SK-N-SH (cell line): Measurements from ENCODE around the gene ETV3L. TPM values are rescaled to one million over a fixed set of nuclear protein-coding genes. Genes with fewer than 3 reads are reported as not detected.

ENCODE experiments used
- CTCF ChIA-PET: fragments of 300-600, 350-600 bp; formaldehyde crosslinking; extraction: SDS; loops from one replicate; lab custom pipeline; 2021; lab: Yijun Ruan, JAX
- POLR2A ChIA-PET: fragments of 350-600 bp; sonication (Branson Sonifier 250); formaldehyde crosslinking; extraction: SDS; loops from one replicate; lab custom pipeline; 2020; ENCODE audit warnings: antibody characterized with exemption, inconsistent platforms; lab: Yijun Ruan, JAX
- DNase-seq: peaks from one replicate; pipeline ENCODE4 v3.0.0; 2012
- H2AFZ ChIP-seq: fragments of 200-600 bp; sonication (generic); 2 replicates; pipeline ENCODE4 v1.8.1; 2016; ENCODE audit warnings: antibody characterized with exemption, mild to moderate bottlenecking, low read depth
- H3F3A ChIP-seq: fragments of 200-600 bp; sonication (generic); replicated peaks from 2 replicates; pipeline ENCODE3; 2016; ENCODE audit warnings: antibody characterized with exemption, mild to moderate bottlenecking; ENCODE audit not compliant: insufficient read depth
- H3K27ac ChIP-seq, 2 experiments: fragments of 200-500 bp in 1 of 2; fragments of 200-600 bp in 1 of 2; sonication (Bioruptor generic) in 1 of 2; sonication (generic), shearing (Covaris generic) in 1 of 2; 2 replicates each; pipeline versions ENCODE4 v1.5.1 to v1.6.1; 2014 to 2016; ENCODE audit warnings: low read depth in 2 of 2, inconsistent platforms in 1 of 2, low read length in 1 of 2, mild to moderate bottlenecking in 1 of 2, mixed read lengths in 1 of 2
- H3K27me3 ChIP-seq: fragments of 200-600 bp; sonication (generic), shearing (Covaris generic); 2 replicates; pipeline ENCODE4 v1.6.1; 2016; ENCODE audit warnings: mixed run types; ENCODE audit not compliant: insufficient read depth
- H3K36me3 ChIP-seq, 2 experiments: fragments of 200-500 bp in 1 of 2; fragments of 200-600 bp in 1 of 2; sonication (Bioruptor generic) in 1 of 2; sonication (generic) in 1 of 2; replicated peaks in 1 of 2; 2 replicates each; pipeline versions ENCODE3 to v1.5.1; 2014 to 2016; ENCODE audit warnings: low read length in 1 of 2, mild to moderate bottlenecking in 1 of 2; ENCODE audit not compliant: insufficient read depth in 2 of 2, control insufficient read depth in 1 of 2
- H3K4me1 ChIP-seq, 2 experiments: fragments of 200-500 bp in 1 of 2; fragments of 200-600 bp in 1 of 2; sonication (Bioruptor generic) in 1 of 2; sonication (generic), shearing (Covaris generic) in 1 of 2; 2 replicates each; pipeline versions ENCODE4 v1.5.1 to v1.6.1; 2014 to 2016; ENCODE audit warnings: low read depth in 1 of 2, low read length in 1 of 2, mixed run types in 1 of 2; ENCODE audit not compliant: insufficient read depth in 2 of 2, control insufficient read depth in 1 of 2
- H3K4me2 ChIP-seq: fragments of 200-600 bp; sonication (generic), shearing (Covaris generic); 2 replicates; pipeline ENCODE4 v1.6.1; 2017; ENCODE audit warnings: mixed run types
- H3K4me3 ChIP-seq, 2 experiments: fragments of 200-500 bp in 1 of 2; fragments of 200-600 bp in 1 of 2; sonication (Bioruptor generic) in 1 of 2; sonication (generic), shearing (Covaris generic) in 1 of 2; 2 replicates each; pipeline versions ENCODE4 v1.5.1 to v1.8.1; 2014 to 2016; ENCODE audit warnings: low read depth in 2 of 2, inconsistent platforms in 1 of 2, low read length in 1 of 2, mild to moderate bottlenecking in 1 of 2, mixed read lengths in 1 of 2, moderate library complexity in 1 of 2
- H3K79me2 ChIP-seq: fragments of 200-600 bp; sonication (generic); 2 replicates; pipeline ENCODE4 v1.8.1; 2017; ENCODE audit warnings: mild to moderate bottlenecking; ENCODE audit not compliant: insufficient read depth
- H3K9ac ChIP-seq: fragments of 200-600 bp; sonication (generic); 2 replicates; pipeline ENCODE4 v1.6.1; 2017; ENCODE audit warnings: mixed run types
- H3K9me2 ChIP-seq: fragments of 200-600 bp; sonication (generic); 2 replicates; pipeline ENCODE4 v1.6.1; 2017; ENCODE audit warnings: mixed run types
- H3K9me3 ChIP-seq: fragments of 200-600 bp; sonication (generic); 2 replicates; pipeline ENCODE4 v1.6.1; 2017; ENCODE audit warnings: mixed run types, mild to moderate bottlenecking, moderate library complexity
- H4K20me1 ChIP-seq: fragments of 200-600 bp; sonication (generic); 2 replicates; pipeline ENCODE4 v1.6.1; 2017; ENCODE audit warnings: mild to moderate bottlenecking, mixed run types; ENCODE audit not compliant: insufficient read depth
- EZH2phosphoT487 ChIP-seq: fragments of 200-600 bp; sonication (generic); IDR thresholded peaks from 2 replicates; pipeline ENCODE4 v1.6.1; 2017; ENCODE audit warnings: low read depth, mixed run types, mild to moderate bottlenecking, antibody characterized with exemption, moderate library complexity, borderline replicate concordance
- FOSL2 ChIP-seq: IDR thresholded peaks from 2 replicates; pipeline ENCODE4 v1.4.0; 2012; ENCODE audit warnings: low read depth, mild to moderate bottlenecking, moderate library complexity, borderline replicate concordance
- FOXM1 ChIP-seq: IDR thresholded peaks from 2 replicates; pipeline ENCODE4 v1.4.0; 2012; ENCODE audit warnings: low read depth, mild to moderate bottlenecking
- GABPA ChIP-seq: IDR thresholded peaks from 2 replicates; pipeline ENCODE4 v1.4.0; 2012; ENCODE audit warnings: low read depth, mild to moderate bottlenecking
- MXI1 ChIP-seq: IDR thresholded peaks from 2 replicates; pipeline ENCODE4 v1.6.1; 2012; ENCODE audit warnings: mild to moderate bottlenecking, low read depth, low read length, improper control_type of control experiment
- NRF1 ChIP-seq: IDR thresholded peaks from 2 replicates; pipeline ENCODE4 v1.6.1; 2012; ENCODE audit warnings: low read depth, mild to moderate bottlenecking, low read length
- RFX5 ChIP-seq: IDR thresholded peaks from 2 replicates; pipeline ENCODE4 v1.6.1; 2012; ENCODE audit warnings: mild to moderate bottlenecking, improper control_type of control experiment, low read length
- SIN3A ChIP-seq: IDR thresholded peaks from 2 replicates; pipeline ENCODE4 v1.6.1; 2012; ENCODE audit warnings: low read depth, mild to moderate bottlenecking, low read length, moderate library complexity, borderline replicate concordance
- TAF1 ChIP-seq: IDR thresholded peaks from 2 replicates; pipeline ENCODE4 v1.6.1; 2012; ENCODE audit warnings: low read depth, mild to moderate bottlenecking, low read length, moderate library complexity, borderline replicate concordance
- WGBS: methylation state at CpG from one replicate; pipeline ENCODE4 v1.1.6; 2017; ENCODE audit warnings: low lambda C conversion rate; 5-methylcytosine and 5-hydroxymethylcytosine counted together
- polyA plus RNA-seq, 3 experiments: library from polyadenylated mRNA; depleted of rRNA; stranded (reverse); fragments of >200 nt; gene quantifications; 2 replicates each; pipeline ENCODE4 v1.2.3, GENCODE V29; 2012
- TF ChIP-seq, protein P1 (sequence below): IDR thresholded peaks from 2 replicates; pipeline ENCODE4; 2012
- TF ChIP-seq, protein P2 (sequence below): IDR thresholded peaks from 2 replicates; pipeline ENCODE4 v1.4.0; 2012; ENCODE audit warnings: low read depth
- TF ChIP-seq, protein P3 (sequence below): IDR thresholded peaks from 2 replicates; pipeline ENCODE4 v1.6.1; 2012; ENCODE audit warnings: mild to moderate bottlenecking, low read depth, low read length, moderate library complexity

The ETV3L gene
- polyA plus RNA-seq, 1 of the 3 experiments (the other 2 are of a cell fraction): not detected

DNA sequence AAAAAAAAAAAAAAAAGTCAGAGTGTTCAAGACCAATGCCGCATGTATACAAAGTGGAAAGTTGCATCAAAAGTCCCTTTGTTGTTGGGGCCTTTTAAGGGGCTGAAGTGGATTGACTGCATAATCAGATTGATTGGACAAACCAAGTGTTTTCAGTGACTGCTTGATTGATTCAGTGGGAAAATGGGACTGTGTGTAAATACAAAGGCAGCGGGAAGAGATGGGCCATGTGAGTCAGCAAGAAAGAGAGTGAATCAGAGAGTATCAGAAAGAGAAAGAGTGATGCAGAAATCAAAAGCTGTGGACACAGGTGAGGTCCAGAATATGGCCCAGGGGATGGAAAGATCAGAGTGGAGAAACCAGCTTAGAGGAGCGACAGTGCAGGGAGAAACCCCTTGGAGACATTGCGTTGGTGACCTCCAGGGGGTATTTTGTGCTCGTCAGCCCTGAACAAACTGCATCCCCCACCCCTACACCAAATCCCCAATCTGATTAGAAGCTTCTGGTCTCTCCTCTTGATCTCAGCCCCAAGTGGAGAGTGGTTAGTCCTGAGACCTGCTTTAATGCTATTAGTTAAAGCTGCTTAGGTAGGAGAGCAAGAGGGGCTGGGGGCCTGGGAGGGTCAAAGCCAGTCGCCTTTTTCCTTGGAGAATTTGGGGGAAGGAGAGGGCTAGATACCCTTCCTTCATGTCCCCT lies 5.1 kb upstream of the ETV3L start:
- CTCF ChIA-PET: interaction anchor here (1.4 to 3.1 kb wide), 2 partner anchors 14 to 51 kb away, joined by 6 to 19 read pairs; no protein-coding TSS in a partner anchor
- H3K4me1 ChIP-seq: peaks cover 0 to 17% of the 10 kb centered on the region in 2 experiments; a peak in 1 of 4 replicates
- no peaks in the 10 kb centered on the region for H3K9me2 ChIP-seq
- no peak overlapping the region for H3K9ac ChIP-seq
- TF ChIP-seq FOSL2 (peak; percentile 50; the same call in 1 of the 2 replicates), FOXM1 (no peak), TAF1 (no peak)
- TF ChIP-seq, protein P1, sequence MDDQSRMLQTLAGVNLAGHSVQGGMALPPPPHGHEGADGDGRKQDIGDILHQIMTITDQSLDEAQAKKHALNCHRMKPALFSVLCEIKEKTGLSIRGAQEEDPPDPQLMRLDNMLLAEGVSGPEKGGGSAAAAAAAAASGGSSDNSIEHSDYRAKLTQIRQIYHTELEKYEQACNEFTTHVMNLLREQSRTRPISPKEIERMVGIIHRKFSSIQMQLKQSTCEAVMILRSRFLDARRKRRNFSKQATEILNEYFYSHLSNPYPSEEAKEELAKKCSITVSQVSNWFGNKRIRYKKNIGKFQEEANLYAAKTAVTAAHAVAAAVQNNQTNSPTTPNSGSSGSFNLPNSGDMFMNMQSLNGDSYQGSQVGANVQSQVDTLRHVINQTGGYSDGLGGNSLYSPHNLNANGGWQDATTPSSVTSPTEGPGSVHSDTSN: 0 out of 2 replicates have a peak, but pooled peaks have one; percentile 16
- H3F3A ChIP-seq: no peaks in the 10 kb centered on the region
- 0 out of 4 replicates have a peak overlapping the region, but pooled peaks of 1 of the 2 experiments have one; percentile 9 for H3K27ac ChIP-seq
- no peak for DNase-seq
- no peaks in the 10 kb centered on the region for H3K79me2 ChIP-seq
- peak overlapping the region; percentile 58; the same call in 1 of the 2 replicates for H2AFZ ChIP-seq
- no peaks in the 10 kb centered on the region for H3K36me3 ChIP-seq
- H3K4me3 ChIP-seq: no peak overlapping the region
- POLR2A ChIA-PET: no interaction called here
- no peaks in the 10 kb centered on the region for H4K20me1 ChIP-seq
- no peaks in the 10 kb centered on the region for H3K27me3 ChIP-seq
- 77% methylated on average over 6 of the region's 6 CpGs for WGBS
- no peaks in the 10 kb centered on the region for H3K9me3 ChIP-seq
- no peak overlapping the region for H3K4me2 ChIP-seq

DNA sequence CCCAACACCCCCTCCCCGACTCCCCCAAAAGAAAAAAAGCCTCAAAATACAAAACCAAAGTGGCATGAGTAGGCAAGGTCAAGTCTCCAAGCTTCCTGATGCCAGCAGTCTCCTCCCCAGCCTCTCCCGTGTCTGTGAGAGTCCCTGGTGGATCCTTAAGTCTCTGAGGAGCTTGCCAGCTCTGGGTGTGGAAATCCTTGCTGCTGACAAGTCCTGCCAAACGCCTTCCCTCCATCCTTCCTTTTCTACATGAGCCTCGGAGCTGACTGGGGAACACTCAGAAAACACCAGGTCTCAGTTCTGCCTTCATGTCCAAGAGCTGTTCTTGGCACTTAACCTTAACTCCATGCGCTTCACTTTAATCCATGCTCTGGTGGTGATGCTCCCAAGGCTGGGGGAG lies 3.7 kb upstream of the ETV3L start:
- no peaks in the 10 kb centered on the region for H3K27me3 ChIP-seq
- no peak overlapping the region for H3K9ac ChIP-seq
- H3K4me2 ChIP-seq: no peak overlapping the region
- no peak overlapping the region for H3K4me3 ChIP-seq
- WGBS: 46% methylated on average over 5 of the region's 5 CpGs
- no peaks in the 10 kb centered on the region for H3K9me2 ChIP-seq
- H3K36me3 ChIP-seq: no peaks in the 10 kb centered on the region
- no peak overlapping the region for H2AFZ ChIP-seq
- no peaks in the 10 kb centered on the region for H3F3A ChIP-seq
- no peak overlapping the region for H3K27ac ChIP-seq
- ChIA-PET CTCF (interaction anchor here (1.0 to 3.3 kb wide), 3 partner anchors 13 to 60 kb away, joined by 3 to 30 read pairs (median 11); no protein-coding TSS in a partner anchor), POLR2A (no interaction called here)
- H3K4me1 ChIP-seq: peaks cover 0 to 17% of the 10 kb centered on the region in 2 experiments; a peak in 1 of 4 replicates
- TF ChIP-seq EZH2phosphoT487 (no peak), RFX5 (no peak), TAF1 (no peak), SIN3A (no peak), NRF1 (no peak), MXI1 (no peak), GABPA (no peak)
- TF ChIP-seq, protein P2, sequence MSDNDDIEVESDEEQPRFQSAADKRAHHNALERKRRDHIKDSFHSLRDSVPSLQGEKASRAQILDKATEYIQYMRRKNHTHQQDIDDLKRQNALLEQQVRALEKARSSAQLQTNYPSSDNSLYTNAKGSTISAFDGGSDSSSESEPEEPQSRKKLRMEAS: no peak
- TF ChIP-seq, protein P3, sequence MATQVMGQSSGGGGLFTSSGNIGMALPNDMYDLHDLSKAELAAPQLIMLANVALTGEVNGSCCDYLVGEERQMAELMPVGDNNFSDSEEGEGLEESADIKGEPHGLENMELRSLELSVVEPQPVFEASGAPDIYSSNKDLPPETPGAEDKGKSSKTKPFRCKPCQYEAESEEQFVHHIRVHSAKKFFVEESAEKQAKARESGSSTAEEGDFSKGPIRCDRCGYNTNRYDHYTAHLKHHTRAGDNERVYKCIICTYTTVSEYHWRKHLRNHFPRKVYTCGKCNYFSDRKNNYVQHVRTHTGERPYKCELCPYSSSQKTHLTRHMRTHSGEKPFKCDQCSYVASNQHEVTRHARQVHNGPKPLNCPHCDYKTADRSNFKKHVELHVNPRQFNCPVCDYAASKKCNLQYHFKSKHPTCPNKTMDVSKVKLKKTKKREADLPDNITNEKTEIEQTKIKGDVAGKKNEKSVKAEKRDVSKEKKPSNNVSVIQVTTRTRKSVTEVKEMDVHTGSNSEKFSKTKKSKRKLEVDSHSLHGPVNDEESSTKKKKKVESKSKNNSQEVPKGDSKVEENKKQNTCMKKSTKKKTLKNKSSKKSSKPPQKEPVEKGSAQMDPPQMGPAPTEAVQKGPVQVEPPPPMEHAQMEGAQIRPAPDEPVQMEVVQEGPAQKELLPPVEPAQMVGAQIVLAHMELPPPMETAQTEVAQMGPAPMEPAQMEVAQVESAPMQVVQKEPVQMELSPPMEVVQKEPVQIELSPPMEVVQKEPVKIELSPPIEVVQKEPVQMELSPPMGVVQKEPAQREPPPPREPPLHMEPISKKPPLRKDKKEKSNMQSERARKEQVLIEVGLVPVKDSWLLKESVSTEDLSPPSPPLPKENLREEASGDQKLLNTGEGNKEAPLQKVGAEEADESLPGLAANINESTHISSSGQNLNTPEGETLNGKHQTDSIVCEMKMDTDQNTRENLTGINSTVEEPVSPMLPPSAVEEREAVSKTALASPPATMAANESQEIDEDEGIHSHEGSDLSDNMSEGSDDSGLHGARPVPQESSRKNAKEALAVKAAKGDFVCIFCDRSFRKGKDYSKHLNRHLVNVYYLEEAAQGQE: no peak
- TF ChIP-seq, protein P1: no peak
- no peaks in the 10 kb centered on the region for H3K9me3 ChIP-seq
- DNase-seq: no peak
- H3K79me2 ChIP-seq: no peaks in the 10 kb centered on the region
- no peaks in the 10 kb centered on the region for H4K20me1 ChIP-seq
